ENCODE data around the gene CLPTM1L. TPM values are rescaled to one million over a fixed set of nuclear protein-coding genes. Genes with fewer than 3 reads are reported as not detected.

CLPTM1L gene
- polyA plus RNA-seq (2011; rRNA removed): 85.5 and 86.0 TPM in 2 replicates
- polyA minus RNA-seq (2011; rRNA and poly(A)+ RNA removed): 104 and 128 TPM in 2 replicates

GRCh38 chr5:1344975-1345838 is at the start of gene CLPTM1L:
TSS of gene CLPTM1L (minus strand) at chr5:1345099. CDS start at chr5:1344841, 258 bp downstream.
- ChIA-PET CTCF (interaction anchor here (1.4 kb wide), 2 partner anchors 35 to 300 kb away, joined by 3 to 4 read pairs; no protein-coding TSS in a partner anchor), POLR2A (interaction anchor here (0.5 to 0.9 kb wide), 2 partner anchors 19 to 123 kb away, joined by 3 read pairs; no protein-coding TSS in a partner anchor)
- H3K27me3 ChIP-seq (ENCODE audit: control insufficient read depth, insufficient read depth, low read length): no peaks in the 10 kb centered on the region
- peak; percentile 39 for DNase-seq (ENCODE audit: low read depth, low spot score)
- no peak for TF ChIP-seq CTCF (IDR thresholded peaks at IDR 0.05; ENCODE audit: low read depth, low read length)
- H3K27ac ChIP-seq (ENCODE audit: low read depth, low read length): peak within 1 kb of the TSS; percentile 11
- H3K4me3 ChIP-seq (ENCODE audit: low read depth, low read length): peak within 1 kb of the TSS; percentile 87
- H3K9me3 ChIP-seq (ENCODE audit: control insufficient read depth, insufficient read depth, low read length): no peaks in the 10 kb centered on the region

DNA sequence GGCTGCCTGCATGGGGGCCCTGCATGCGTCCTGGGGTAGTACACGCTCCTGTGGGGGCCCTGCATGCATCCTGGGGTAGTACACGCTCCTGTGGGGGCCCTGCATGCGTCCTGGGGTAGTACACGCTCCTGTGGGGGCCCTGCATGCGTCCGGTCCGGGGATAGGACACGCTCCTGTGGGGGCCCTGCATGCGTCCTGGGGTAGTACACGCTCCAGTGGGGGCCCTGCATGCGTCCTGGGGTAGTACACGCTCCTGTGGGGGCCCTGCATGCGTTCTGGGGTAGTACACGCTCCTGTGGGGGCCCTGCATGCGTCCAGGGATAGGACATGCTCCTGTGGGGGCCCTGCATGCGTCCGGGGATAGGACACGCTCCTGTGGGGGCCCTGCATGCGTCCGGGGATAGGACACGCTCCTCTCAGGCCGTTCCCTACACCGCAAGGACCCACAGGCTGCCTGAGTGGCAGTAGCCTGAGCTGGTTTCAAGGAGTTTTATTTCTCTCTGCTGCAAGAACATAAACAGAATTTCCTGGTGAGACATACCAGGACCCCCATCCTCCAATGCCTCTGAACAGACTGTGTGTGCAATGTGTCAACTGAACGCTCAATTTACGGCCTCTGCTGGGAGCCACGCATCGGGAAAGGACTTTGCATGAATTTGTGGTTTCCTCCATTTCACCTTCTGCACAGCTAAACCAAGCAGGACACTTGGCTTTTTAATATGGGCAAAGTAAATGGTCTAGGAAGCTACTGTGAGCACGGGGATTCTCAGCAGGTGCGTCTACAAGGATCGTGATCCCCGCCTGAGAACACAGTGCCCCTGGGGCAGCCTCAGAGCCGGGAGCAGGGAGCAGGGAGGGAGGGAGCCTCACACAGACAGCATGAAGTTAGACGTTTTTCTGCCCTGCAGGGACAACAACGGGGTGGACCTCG is 48.9 kb upstream of the CLPTM1L start:
- H3K27me3 ChIP-seq (ENCODE audit: control insufficient read depth, insufficient read depth, low read length): peaks cover 16% of the 10 kb centered on the region
- no peaks in the 10 kb centered on the region; the same call in 1 of the 2 replicates for H3K9me3 ChIP-seq (ENCODE audit: control insufficient read depth, insufficient read depth, low read length)
- TF ChIP-seq CTCF (IDR thresholded peaks at IDR 0.05; ENCODE audit: low read depth, low read length): no peak
- DNase-seq (ENCODE audit: low read depth, low spot score): no peak
- no peak overlapping the region for H3K27ac ChIP-seq (ENCODE audit: low read depth, low read length)
- H3K4me3 ChIP-seq (ENCODE audit: low read depth, low read length): no peak overlapping the region
- ChIA-PET POLR2A (no interaction called here), CTCF (no interaction called here)

DNA sequence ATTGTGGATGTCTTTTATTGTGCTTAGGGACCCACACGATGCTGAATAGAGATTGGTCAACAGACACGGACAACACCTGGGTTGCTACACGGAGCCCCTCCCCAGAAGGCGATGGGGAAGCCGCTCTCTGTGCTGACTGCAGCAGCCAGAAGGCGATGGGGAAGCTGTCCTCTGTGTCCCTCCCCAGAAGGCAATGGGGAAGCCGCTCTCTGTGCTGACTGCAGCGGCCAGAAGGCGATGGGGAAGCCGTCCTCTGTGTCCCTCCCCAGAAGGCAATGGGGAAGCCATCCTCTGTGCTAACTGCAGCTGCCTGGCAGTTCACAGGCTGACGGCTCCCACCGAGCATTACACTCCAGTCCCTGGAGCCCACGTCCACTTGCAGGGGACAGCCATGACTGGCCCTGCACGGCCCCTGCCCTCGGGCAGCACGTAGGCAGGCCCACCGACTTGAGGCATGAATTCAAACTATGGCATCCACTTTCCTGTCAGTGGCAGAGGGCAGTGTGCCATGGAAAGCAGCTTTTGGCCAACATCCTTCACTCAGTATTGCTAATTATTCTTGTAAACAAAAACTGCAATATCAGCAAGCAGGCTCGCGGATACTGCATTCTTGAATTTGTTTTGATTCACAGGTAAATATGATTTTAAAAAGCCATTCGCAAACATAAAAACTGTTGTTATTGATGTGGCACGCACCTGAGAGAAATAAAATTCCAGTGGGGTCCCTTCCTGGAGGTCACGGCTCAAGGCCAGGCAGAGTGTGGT is 48.1 kb upstream of the CLPTM1L start:
- peaks cover 17% of the 10 kb centered on the region for H3K27me3 ChIP-seq (ENCODE audit: control insufficient read depth, insufficient read depth, low read length)
- no peak for TF ChIP-seq CTCF (IDR thresholded peaks at IDR 0.05; ENCODE audit: low read depth, low read length)
- POLR2A ChIA-PET: no interaction called here
- no peak for DNase-seq (ENCODE audit: low read depth, low spot score)
- no peak overlapping the region for H3K27ac ChIP-seq (ENCODE audit: low read depth, low read length)
- H3K4me3 ChIP-seq (ENCODE audit: low read depth, low read length): no peak overlapping the region
- no peaks in the 10 kb centered on the region; the same call in 1 of the 2 replicates for H3K9me3 ChIP-seq (ENCODE audit: control insufficient read depth, insufficient read depth, low read length)
- CTCF ChIA-PET: no interaction called here

DNA sequence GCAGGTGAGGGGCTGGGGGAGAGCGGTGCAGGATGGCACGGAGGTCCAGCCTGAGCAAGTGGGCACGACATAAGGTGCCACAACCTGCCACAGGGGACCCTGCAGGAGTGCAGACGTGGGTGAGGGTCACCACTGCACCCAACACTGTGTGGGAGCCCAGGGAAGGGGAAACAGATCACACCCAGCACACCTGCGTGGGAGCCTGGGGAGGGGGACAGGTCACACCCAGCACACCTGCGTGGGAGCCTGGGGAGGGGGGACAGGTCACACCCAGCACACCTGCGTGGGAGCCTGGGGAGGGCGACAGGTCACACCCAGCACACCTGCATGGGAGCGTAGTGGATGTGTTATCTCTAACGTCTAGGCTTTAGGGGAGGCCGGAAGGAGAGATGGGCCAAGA is 47.4 kb upstream of the CLPTM1L start:
- Histone ChIP-seq H3K4me3 (ENCODE audit: low read depth, low read length) (no peak overlapping the region), H3K27ac (ENCODE audit: low read depth, low read length) (no peak overlapping the region), H3K9me3 (ENCODE audit: control insufficient read depth, insufficient read depth, low read length) (no peaks in the 10 kb centered on the region; the same call in 1 of the 2 replicates), H3K27me3 (ENCODE audit: control insufficient read depth, insufficient read depth, low read length) (peaks cover 22% of the 10 kb centered on the region)
- TF ChIP-seq CTCF (IDR thresholded peaks at IDR 0.05; ENCODE audit: low read depth, low read length): no peak
- DNase-seq (ENCODE audit: low read depth, low spot score): no peak
- ChIA-PET CTCF (no interaction called here), POLR2A (no interaction called here)

All from AG04450 (cell line).